ENCODE measurements around the gene SINHCAF. TPM values are rescaled to one million over a fixed set of nuclear protein-coding genes. Genes with fewer than 3 reads are reported as not detected.

Gene SINHCAF
- total RNA-seq, 1 experiment from 2014 or later = 497 TPM

GRCh38 chr12:31370531-31371255 lies 44.7 kb upstream of the SINHCAF start:
- Histone ChIP-seq H3K18ac (ENCODE audit: insufficient read length, low read depth, low read length) (peak overlapping the region; percentile 94), H2BK12ac (ENCODE audit: insufficient read length, low read depth, low read length) (peak overlapping the region; percentile 68), H3K9ac (ENCODE audit: extremely low read depth, insufficient read length, low read length) (peak overlapping the region; percentile 81), H4K5ac (ENCODE audit: insufficient read length, low read depth, low read length) (peak overlapping the region; percentile 93), H2BK120ac (ENCODE audit: low read depth, low read length, poor library complexity, severe bottlenecking) (peak overlapping the region; percentile 74), H3K4me2 (ENCODE audit: insufficient read depth, insufficient read length, low read length) (peak overlapping the region; percentile 83), H3K23ac (ENCODE audit: insufficient read length, low read depth, low read length) (peak overlapping the region; percentile 41), H3K27ac (ENCODE audit: insufficient read length, low read depth, low read length) (peak overlapping the region; percentile 100), H3K56ac (ENCODE audit: insufficient read length, low read depth, low read length) (no peak overlapping the region), H3K79me2 (ENCODE audit: insufficient read depth, low read length) (no peaks in the 10 kb centered on the region), H2BK15ac (ENCODE audit: low read depth, low read length) (no peak overlapping the region), H4K91ac (ENCODE audit: insufficient read length, low read depth, low read length) (peak overlapping the region; percentile 45), H3K14ac (ENCODE audit: insufficient read depth, low read length) (peak overlapping the region; percentile 70; the same call in 1 of the 2 replicates), H3K4me1 (ENCODE audit: insufficient read depth, low read length) (peaks cover 9% of the 10 kb centered on the region; the same call in 1 of the 2 replicates), H3K9me3 (ENCODE audit: control insufficient read depth, low read depth, low read length) (no peaks in the 10 kb centered on the region), H4K20me1 (ENCODE audit: control insufficient read depth, insufficient read depth, insufficient read length) (no peaks in the 10 kb centered on the region), H3K27me3 (ENCODE audit: insufficient read depth, low read length) (no peaks in the 10 kb centered on the region), H3K79me1 (ENCODE audit: insufficient read depth, low read depth, low read length, poor library complexity, severe bottlenecking) (no peaks in the 10 kb centered on the region), H2BK20ac (ENCODE audit: low read depth, low read length, poor library complexity, severe bottlenecking) (no peak overlapping the region), H2AFZ (ENCODE audit: low read length) (no peak overlapping the region), H3K23me2 (ENCODE audit: insufficient read length, low read depth, low read length, poor library complexity, severe bottlenecking) (peaks cover 4% of the 10 kb centered on the region), H4K8ac (replicated peaks; ENCODE audit: insufficient read length, low read depth, low read length) (no peak overlapping the region), H3T11ph (ENCODE audit: low read length) (peak overlapping the region; percentile 37), H3K4ac (ENCODE audit: low read depth, low read length) (peak overlapping the region; percentile 90), H2BK5ac (ENCODE audit: insufficient read length, low read length) (peak overlapping the region; percentile 90), H2AK5ac (ENCODE audit: insufficient read length, low read length) (peak overlapping the region; percentile 73)
- peak; percentile 90 for DNase-seq
- Mint-ChIP-seq H3K27me3 (ENCODE audit: low read depth) (no peaks in the 10 kb centered on the region), H3K4me1 (peaks cover 33 to 41% of the 10 kb centered on the region in 2 experiments), H3K4me3 (peak overlapping the region; percentile 54 to 80), H3K27ac (peak overlapping the region; percentile 99 to 100 (median 99)), H3K9me3 (no peaks in the 10 kb centered on the region), H3K36me3 (ENCODE audit: insufficient read depth in 1 of 3, low read depth in 3 of 3) (no peaks in the 10 kb centered on the region; a peak in 1 of 7 replicates)
- TF ChIP-seq CTCF (conservative IDR thresholded peaks at IDR 0.05) = no peak
- no CpG with 5 or more reads among the region's 10 CpGs for WGBS (ENCODE audit: extremely low coverage, insufficient read length, low lambda C conversion rate)

Data from H9 (cell line).